ENCODE data around the gene EFNA4. TPM values are rescaled to one million over a fixed set of nuclear protein-coding genes. Genes with fewer than 3 reads are reported as not detected.

Gene EFNA4
- total RNA-seq, 3 donors from 2014 or later (not counting 1 experiment from before 2014, with no cell fraction given) = 4.6 to 6.8 (median 5.5) TPM

- H3K27ac ChIP-seq (ENCODE audit: low read length) = no peak overlapping the region
Observed at GRCh38 chr1:155104605-155105534, 41.3 kb downstream of the EFNA4 start.

GRCh38 chr1:155105604-155106011 is 42.1 kb downstream of the EFNA4 start:
- no peak overlapping the region for H3K27ac Mint-ChIP-seq
- no peaks in the 10 kb centered on the region for H3K36me3 ChIP-seq (ENCODE audit: control insufficient read depth, insufficient read depth, low read length)
- H3K9me3 ChIP-seq (ENCODE audit: control insufficient read depth, insufficient read depth, low read length) = no peaks in the 10 kb centered on the region
- intact Hi-C loops (cut with micrococcal nuclease) = no loop called here
- peaks cover 0 to 17% of the 10 kb centered on the region in 2 donors for H3K27me3 Mint-ChIP-seq (ENCODE audit: low read depth in 2 of 2)
- H3K9me3 Mint-ChIP-seq = no peaks in the 10 kb centered on the region
- no peak overlapping the region for H3K4me3 ChIP-seq (ENCODE audit: low read length)
- H3K27me3 ChIP-seq (ENCODE audit: control insufficient read depth, insufficient read depth, low read length) = no peaks in the 10 kb centered on the region
- no peak for DNase-seq
- no peak overlapping the region for H3K4me3 Mint-ChIP-seq
- no peaks in the 10 kb centered on the region for H3K4me1 ChIP-seq (ENCODE audit: control insufficient read depth, insufficient read depth, low read length)
- 85% methylated on average over 7 of the region's 7 CpGs for WGBS (ENCODE audit: insufficient coverage)
- no peak overlapping the region for H3K27ac ChIP-seq (ENCODE audit: low read length)
- no peaks in the 10 kb centered on the region for H3K36me3 Mint-ChIP-seq
- TF ChIP-seq CTCF (IDR thresholded peaks at IDR 0.05) = no peak
- H3K4me1 Mint-ChIP-seq = peaks cover 0 to 5% of the 10 kb centered on the region in 2 donors
- ATAC-seq = no peak

More at GRCh38 chr1:155104605-155105534, 41.3 kb downstream of the EFNA4 start:
- no peak overlapping the region for H3K27ac Mint-ChIP-seq
- H3K4me1 Mint-ChIP-seq = peaks cover 0 to 5% of the 10 kb centered on the region in 2 donors
- H3K4me1 ChIP-seq (ENCODE audit: control insufficient read depth, insufficient read depth, low read length) = no peaks in the 10 kb centered on the region
- H3K36me3 ChIP-seq (ENCODE audit: control insufficient read depth, insufficient read depth, low read length) = no peaks in the 10 kb centered on the region
- no peak overlapping the region for H3K4me3 ChIP-seq (ENCODE audit: low read length)
- ATAC-seq (no peak), DNase-seq (no peak)
- intact Hi-C loops (cut with micrococcal nuclease) = no loop called here
- no peaks in the 10 kb centered on the region for H3K9me3 ChIP-seq (ENCODE audit: control insufficient read depth, insufficient read depth, low read length)
- no peak overlapping the region for H3K4me3 Mint-ChIP-seq
- 93% methylated on average over 7 of the region's 7 CpGs for WGBS (ENCODE audit: insufficient coverage)
- H3K9me3 Mint-ChIP-seq = no peaks in the 10 kb centered on the region
- H3K27me3 Mint-ChIP-seq (ENCODE audit: low read depth in 2 of 2) = peaks cover 0 to 14% of the 10 kb centered on the region in 2 donors
- no peak for TF ChIP-seq CTCF (IDR thresholded peaks at IDR 0.05)
- no peaks in the 10 kb centered on the region for H3K27me3 ChIP-seq (ENCODE audit: control insufficient read depth, insufficient read depth, low read length)
- no peaks in the 10 kb centered on the region for H3K36me3 Mint-ChIP-seq

- Mint-ChIP-seq H3K4me3 (no peak overlapping the region), H3K36me3 (no peaks in the 10 kb centered on the region), H3K9me3 (no peaks in the 10 kb centered on the region), H3K4me1 (peaks cover 0 to 5% of the 10 kb centered on the region in 2 donors), H3K27ac (no peak overlapping the region), H3K27me3 (ENCODE audit: low read depth in 2 of 2) (peaks cover 0 to 14% of the 10 kb centered on the region in 2 donors)
- H3K36me3 ChIP-seq (ENCODE audit: control insufficient read depth, insufficient read depth, low read length) = no peaks in the 10 kb centered on the region
- DNase-seq (no peak), ATAC-seq (no peak)
- no peaks in the 10 kb centered on the region for H3K27me3 ChIP-seq (ENCODE audit: control insufficient read depth, insufficient read depth, low read length)
- H3K4me3 ChIP-seq (ENCODE audit: low read length) = no peak overlapping the region
- H3K9me3 ChIP-seq (ENCODE audit: control insufficient read depth, insufficient read depth, low read length) = no peaks in the 10 kb centered on the region
- intact Hi-C loops (cut with micrococcal nuclease) = no loop called here
- no peaks in the 10 kb centered on the region for H3K4me1 ChIP-seq (ENCODE audit: control insufficient read depth, insufficient read depth, low read length)
- H3K27ac ChIP-seq (ENCODE audit: low read length) = no peak overlapping the region
- TF ChIP-seq CTCF (IDR thresholded peaks at IDR 0.05) = no peak
- WGBS (ENCODE audit: insufficient coverage) = 71% methylated on average over 6 of the region's 6 CpGs
Observed at GRCh38 chr1:155106862-155107261, 43.3 kb downstream of the EFNA4 start.

Data from natural killer cell (primary cell).